GM06990 (cell line): ENCODE data around the gene DTX3.
A peak's percentile ranks its signal among the peaks of the same experiment; 100 is the strongest.
"Not testable (repeated sequence)": the region's sequence is repeated elsewhere in the genome, so short reads cannot be mapped to it uniquely, and the experiment has no call there.

Source experiments
- DNase-seq: peaks from one replicate; pipeline ENCODE4 v3.0.0-alpha.2; 2011; ENCODE audit not compliant: insufficient read length; ENCODE audit errors: extremely low read depth
- H3K27me3 ChIP-seq: replicated peaks from 2 replicates; pipeline ENCODE4 v1.6.0; 2011; ENCODE audit warnings: low read length; ENCODE audit not compliant: control insufficient read depth, insufficient read depth
- H3K36me3 ChIP-seq: 2 replicates; pipeline ENCODE4 v1.5.1; 2011; ENCODE audit warnings: low read length; ENCODE audit not compliant: control insufficient read depth, insufficient read depth
- H3K4me3 ChIP-seq: replicated peaks from 2 replicates; pipeline ENCODE4 v1.5.1; 2011; ENCODE audit warnings: low read depth, mild to moderate bottlenecking, control low read depth, low read length
- TF ChIP-seq, protein P1 (sequence below): IDR thresholded peaks from 2 replicates; pipeline ENCODE4 v1.5.1; 2011; ENCODE audit warnings: low read length, control low read depth, mild to moderate bottlenecking, inconsistent platforms; ENCODE audit not compliant: insufficient read depth, poor library complexity, severe bottlenecking

DTX3 gene

GRCh38 chr12:57584690-57585089 is 19.9 kb upstream of the DTX3 start:
- Histone ChIP-seq H3K4me3 (no peak overlapping the region), H3K36me3 (no peaks in the 10 kb centered on the region), H3K27me3 (no peaks in the 10 kb centered on the region; the same call in 1 of the 2 replicates)
- TF ChIP-seq, protein P1, sequence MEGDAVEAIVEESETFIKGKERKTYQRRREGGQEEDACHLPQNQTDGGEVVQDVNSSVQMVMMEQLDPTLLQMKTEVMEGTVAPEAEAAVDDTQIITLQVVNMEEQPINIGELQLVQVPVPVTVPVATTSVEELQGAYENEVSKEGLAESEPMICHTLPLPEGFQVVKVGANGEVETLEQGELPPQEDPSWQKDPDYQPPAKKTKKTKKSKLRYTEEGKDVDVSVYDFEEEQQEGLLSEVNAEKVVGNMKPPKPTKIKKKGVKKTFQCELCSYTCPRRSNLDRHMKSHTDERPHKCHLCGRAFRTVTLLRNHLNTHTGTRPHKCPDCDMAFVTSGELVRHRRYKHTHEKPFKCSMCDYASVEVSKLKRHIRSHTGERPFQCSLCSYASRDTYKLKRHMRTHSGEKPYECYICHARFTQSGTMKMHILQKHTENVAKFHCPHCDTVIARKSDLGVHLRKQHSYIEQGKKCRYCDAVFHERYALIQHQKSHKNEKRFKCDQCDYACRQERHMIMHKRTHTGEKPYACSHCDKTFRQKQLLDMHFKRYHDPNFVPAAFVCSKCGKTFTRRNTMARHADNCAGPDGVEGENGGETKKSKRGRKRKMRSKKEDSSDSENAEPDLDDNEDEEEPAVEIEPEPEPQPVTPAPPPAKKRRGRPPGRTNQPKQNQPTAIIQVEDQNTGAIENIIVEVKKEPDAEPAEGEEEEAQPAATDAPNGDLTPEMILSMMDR = no peak
- DNase-seq = no peak

GRCh38 chr12:57585156-57585555 is 19.5 kb upstream of the DTX3 start:
- Histone ChIP-seq H3K36me3 (no peaks in the 10 kb centered on the region), H3K27me3 (no peaks in the 10 kb centered on the region; the same call in 1 of the 2 replicates), H3K4me3 (no peak overlapping the region)
- TF ChIP-seq, protein P1 = no peak
- DNase-seq = no peak

DNA sequence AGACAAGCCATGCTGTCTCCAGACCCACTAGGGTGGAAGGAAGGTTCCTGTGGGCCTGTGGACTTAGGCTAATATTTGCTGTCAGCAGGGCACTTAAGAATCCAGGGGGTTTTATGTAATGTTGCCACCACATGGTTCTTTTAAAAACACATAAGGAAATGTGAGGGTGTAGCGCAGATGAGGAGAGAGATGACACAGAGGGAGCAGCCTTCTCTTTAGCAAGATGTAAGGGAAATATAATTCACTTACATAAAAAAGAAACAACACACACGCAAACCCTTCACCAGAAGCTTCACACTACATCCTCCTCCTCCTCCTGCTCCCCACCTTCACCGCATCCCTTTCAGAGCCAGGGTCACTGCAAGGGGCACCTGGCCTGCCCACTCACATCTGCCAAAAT is 18.5 kb upstream of the DTX3 start:
- Histone ChIP-seq H3K36me3 (no peaks in the 10 kb centered on the region), H3K4me3 (no peak overlapping the region), H3K27me3 (no peaks in the 10 kb centered on the region; the same call in 1 of the 2 replicates)
- DNase-seq = no peak
- TF ChIP-seq, protein P1 = no peak

- Histone ChIP-seq H3K27me3 (no peaks in the 10 kb centered on the region; the same call in 1 of the 2 replicates), H3K4me3 (no peak overlapping the region), H3K36me3 (no peaks in the 10 kb centered on the region)
- TF ChIP-seq, protein P1 = no peak
- no peak for DNase-seq
These were observed 17.7 kb upstream of the DTX3 start for GRCh38 chr12:57586832-57587429.

DNA sequence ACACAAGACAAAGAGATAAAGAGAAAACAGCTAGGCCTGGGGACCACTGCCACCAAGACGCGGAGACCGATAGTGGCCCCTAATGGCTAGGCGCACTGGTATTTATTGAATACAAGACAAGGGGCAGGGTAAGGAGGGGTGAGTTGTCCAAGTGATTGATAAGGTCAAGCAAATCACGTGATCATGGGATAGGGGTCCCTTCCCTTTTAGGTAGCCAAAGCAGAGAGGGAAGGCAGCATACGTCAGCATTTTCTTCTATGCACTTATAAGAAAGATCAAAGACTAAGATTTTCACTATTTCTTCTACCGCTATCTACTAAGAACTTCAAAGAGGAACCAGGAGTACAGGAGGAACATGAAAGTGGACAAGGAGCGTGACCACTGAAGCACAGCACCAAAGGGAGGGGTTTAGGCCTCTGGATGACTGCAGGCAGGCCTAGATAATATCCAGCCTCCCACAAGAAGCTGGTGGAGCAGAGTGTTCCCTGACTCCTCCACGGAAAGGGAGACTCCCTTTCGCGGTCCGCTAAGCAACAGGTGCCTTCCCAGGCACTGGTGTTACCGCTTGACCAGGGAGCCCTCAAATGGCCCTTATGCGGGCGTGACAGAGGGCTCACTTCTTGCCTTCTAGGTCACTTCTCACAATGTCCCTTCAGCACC is 15.5 kb upstream of the DTX3 start:
- H3K27me3 ChIP-seq, H3K36me3 ChIP-seq, H3K4me3 ChIP-seq, DNase-seq: not testable (repeated sequence)

DNA sequence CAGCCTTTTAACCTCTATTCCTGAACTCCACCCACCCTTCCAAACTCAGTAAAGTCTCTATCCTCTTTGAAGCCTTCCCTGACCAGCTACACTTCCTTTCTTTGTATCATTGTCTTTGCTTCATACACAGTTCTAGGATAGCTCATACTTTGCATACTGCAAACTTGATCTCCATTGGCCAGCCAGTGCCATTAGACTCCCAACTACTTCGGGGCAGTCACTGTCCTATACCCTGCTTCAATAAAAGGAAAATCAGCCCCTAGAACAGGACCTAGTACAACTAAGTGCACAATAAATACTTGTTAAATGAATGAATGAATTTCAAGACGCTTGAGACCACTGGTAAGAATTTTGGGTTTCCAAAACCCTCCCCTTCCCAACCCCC is 14.2 kb upstream of the DTX3 start:
- H3K27me3 ChIP-seq = no peaks in the 10 kb centered on the region
- TF ChIP-seq, protein P1 = no peak
- peaks cover 2% of the 10 kb centered on the region for H3K36me3 ChIP-seq

More for the DNA sequence above, 14.2 kb upstream of the DTX3 start:
- H3K4me3 ChIP-seq = peak overlapping the region; percentile 75
- DNase-seq = no peak
